ENCODE measurements around the gene CNTNAP1. TPM values are rescaled to one million over a fixed set of nuclear protein-coding genes. Genes with fewer than 3 reads are reported as not detected.
A peak's percentile ranks its signal among the peaks of the same experiment; 100 is the strongest.
"Not testable (repeated sequence)": the region's sequence is repeated elsewhere in the genome, so short reads cannot be mapped to it uniquely, and the experiment has no call there.

Gene CNTNAP1
- total RNA-seq = 6.7 and 15.3 TPM in 2 replicates

GRCh38 chr17:42681976-42682721, at the start of gene CNTNAP1:
Gene CNTNAP1, plus strand, starts transcription at chr17:42682531. Its CDS starts 299 bp downstream, at chr17:42682830.
- peak; percentile 51 to 72 for DNase-seq (ENCODE audit: low read depth in 2 of 2)

DNA sequence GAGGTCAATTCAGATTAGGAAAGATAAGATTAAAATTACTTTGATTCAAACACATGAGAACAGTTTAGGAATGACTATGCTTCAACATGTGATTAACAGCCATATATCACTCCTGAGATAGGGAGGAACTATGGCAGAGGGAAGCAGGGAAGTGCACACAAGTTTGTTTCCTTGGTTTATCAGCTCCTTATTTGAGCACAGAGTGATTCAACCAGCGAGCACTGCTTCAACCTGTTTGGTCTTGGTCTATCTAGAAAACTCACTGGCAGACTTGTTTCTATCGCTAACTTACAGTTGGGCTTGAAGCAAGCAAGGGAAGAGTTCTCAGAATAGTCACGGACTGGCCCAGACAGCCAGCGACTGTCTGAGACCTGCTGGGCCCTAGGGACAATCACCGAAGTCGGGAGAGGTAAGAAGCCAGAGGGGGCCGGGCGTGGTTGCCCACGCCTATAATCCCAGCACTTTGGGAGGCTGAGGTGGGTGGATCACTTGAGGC, 49.3 kb upstream of the CNTNAP1 start:
- no peak for DNase-seq (ENCODE audit: low read depth in 2 of 2)

- no peak for DNase-seq (ENCODE audit: low read depth in 2 of 2)
Measured at GRCh38 chr17:42639525-42640113, 42.7 kb upstream of the CNTNAP1 start.

DNA sequence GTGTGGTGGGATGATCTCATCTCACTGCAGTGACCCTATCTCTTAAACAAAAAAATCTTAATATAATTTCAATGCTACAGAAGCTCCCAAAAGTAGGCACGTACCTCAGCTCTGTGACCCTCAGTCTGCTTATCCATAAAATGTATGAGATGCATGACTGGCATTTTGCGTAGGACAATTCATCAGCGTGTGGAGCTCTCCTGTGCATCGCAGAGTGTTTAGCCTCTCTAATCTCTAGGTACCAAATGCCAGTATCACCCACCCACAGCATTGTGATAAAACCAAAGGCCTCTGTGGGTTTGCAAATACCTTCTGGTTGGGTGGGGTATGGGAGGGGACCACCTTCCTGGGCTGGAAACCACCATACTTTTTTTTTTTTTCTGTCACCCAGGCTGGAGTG, 42.2 kb upstream of the CNTNAP1 start:
- DNase-seq (ENCODE audit: low read depth in 2 of 2) = no peak

DNA sequence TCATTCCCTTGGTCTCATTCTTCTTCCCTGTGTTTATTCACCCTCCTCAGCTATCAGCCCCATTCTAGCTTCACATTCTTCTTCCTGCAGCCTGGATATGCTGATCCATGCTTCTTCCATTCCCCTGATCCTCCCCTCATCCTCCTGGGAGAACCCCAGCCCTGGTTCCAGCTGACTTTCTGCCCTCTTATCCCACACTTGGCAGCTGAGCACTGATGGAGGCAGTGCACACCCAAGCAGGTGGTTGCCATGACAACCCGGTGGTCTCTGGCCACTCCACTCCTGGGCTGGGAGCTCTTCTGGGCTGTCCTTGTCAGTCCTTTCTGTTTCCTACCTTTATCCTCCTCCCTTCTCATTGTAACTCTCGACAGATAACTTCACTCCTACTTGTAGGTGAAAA, 40.0 kb upstream of the CNTNAP1 start:
- no peak for DNase-seq (ENCODE audit: low read depth in 2 of 2)

GRCh38 chr17:42647778-42648177, 34.6 kb upstream of the CNTNAP1 start:
- no peak for DNase-seq (ENCODE audit: low read depth in 2 of 2)

- no peak for DNase-seq (ENCODE audit: low read depth in 2 of 2)
Measured at GRCh38 chr17:42651392-42651791, 30.9 kb upstream of the CNTNAP1 start.

GRCh38 chr17:42653179-42654124, 28.9 kb upstream of the CNTNAP1 start:
- DNase-seq (ENCODE audit: low read depth in 2 of 2) = peak in 1 of 2 donors; percentile 31

DNA sequence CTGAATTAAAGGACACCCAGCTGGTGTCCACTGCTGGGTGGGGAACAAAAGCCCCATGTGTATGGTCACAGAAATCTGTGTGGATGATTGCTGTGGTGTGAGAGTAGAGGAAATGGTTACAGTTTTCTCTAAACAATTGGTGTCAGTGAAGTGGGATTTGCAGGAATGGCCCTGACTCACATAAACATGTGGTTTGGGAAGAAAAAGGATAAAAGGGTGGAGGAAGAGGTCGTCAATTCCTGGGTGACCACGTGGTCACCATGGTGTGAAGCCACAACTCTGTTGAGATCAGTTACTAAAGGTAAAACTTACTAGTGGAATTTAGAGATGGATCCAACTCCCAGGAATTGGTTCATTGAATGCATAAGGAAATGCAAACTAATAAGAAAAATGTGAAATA, 26.8 kb upstream of the CNTNAP1 start:
- DNase-seq (ENCODE audit: low read depth in 2 of 2) = peak in 1 of 2 donors; percentile 54

DNA sequence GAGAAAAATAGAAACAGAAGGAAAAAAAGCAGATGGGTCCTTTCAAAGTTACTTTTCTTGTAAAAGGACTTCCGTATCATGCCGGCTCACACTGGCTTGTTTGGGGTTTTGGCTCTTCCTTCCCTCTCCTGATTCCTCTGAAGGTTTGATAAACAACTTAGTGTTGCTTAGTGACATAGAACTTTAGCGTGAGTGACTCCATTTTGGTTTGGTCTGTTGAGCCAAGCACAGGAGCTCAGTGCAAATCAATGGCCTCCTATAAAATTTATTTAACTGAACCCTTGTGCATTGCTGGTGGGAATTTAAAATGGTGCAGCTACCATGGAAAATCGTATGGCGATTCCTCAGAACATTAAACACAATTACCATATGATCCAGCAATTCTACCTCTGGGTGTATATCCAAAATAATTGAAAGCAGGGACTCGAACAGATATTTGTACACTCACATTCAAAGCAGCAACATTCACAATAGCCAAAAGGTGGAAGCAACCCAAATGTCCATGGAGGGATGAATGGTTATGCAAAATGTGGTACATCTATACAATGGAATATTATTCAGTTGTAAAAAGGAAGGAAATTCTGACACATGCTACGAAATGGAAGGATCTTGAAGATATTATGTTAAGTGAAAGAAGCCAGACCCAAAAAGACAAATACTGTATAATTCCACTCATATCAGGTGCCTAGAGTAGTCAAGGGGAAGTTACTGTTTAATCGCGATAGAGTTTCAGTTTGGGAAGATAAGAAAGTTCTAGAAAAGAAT, 24.3 kb upstream of the CNTNAP1 start:
- no peak for DNase-seq (ENCODE audit: low read depth in 2 of 2)

DNA sequence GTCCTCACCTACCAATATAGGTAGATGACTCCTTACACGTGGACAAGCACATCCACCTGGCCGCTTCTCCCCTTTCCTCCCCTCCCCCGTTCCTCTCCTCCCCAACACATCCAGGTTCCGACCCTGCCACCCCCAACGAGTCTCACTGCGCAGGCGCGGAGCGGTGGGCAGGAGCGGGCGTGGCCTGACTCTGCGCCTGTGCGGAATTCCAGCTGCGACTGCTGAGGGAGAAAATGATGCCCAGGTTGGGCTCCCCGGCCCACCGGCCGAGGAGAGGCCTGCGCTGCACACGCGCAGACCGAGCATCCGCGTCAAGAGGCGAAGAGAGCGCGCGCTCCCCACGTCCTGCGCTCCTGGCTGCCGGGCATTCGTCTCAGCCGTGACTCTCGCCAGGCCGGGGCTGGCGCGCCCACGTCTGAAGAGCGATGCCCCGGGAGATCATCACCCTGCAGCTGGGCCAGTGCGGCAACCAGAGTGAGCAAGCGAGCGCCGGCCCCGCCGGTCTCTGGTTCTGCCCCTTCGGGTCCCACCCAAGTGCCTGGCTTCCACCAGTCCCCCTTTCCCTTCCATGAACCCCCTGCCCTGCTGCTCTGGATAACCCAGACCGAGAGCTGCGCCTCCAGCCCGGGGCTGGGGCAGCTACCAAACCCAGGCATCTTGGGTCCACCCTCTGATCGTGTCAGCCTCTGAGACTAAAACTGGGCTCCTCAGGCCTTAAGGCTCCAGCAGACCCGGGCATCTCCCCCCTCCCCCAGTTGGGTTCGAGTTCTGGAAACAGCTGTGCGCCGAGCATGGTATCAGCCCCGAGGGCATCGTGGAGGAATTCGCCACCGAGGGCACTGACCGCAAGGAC, 23.0 kb upstream of the CNTNAP1 start, which contains the start of gene TUBG2:
Gene TUBG2 (plus strand): TSS at position 206 of the 853 bp plus-strand sequence. CDS start 220 bp downstream, at position 426.
- peak; percentile 83 to 93 for DNase-seq (ENCODE audit: low read depth in 2 of 2)

- not testable (repeated sequence) for DNase-seq (ENCODE audit: low read depth in 2 of 2)
Measured at GRCh38 chr17:42659932-42660274, 22.4 kb upstream of the CNTNAP1 start.

- DNase-seq (ENCODE audit: low read depth in 2 of 2) = peak in 1 of 2 donors; percentile 81
Measured at GRCh38 chr17:42660692-42661345, 21.5 kb upstream of the CNTNAP1 start.

DNA sequence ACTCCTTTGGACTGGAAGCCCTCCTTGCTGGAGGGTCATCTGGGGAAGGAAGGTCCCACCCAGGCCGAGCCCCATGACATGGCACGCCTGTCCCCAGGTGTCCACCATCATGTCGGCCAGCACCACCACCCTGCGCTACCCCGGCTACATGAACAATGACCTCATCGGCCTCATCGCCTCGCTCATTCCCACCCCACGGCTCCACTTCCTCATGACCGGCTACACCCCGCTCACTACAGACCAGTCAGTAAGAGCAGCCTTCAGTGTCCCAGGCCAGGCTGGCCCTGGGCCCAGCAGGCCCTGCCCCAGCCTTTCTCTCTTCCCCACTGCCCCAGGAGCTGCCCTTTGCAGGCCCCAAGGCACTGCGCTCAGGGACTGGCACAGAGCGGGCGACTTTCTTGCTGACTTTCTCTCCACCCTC, 16.7 kb upstream of the CNTNAP1 start:
- no peak for DNase-seq (ENCODE audit: low read depth in 2 of 2)

DNA sequence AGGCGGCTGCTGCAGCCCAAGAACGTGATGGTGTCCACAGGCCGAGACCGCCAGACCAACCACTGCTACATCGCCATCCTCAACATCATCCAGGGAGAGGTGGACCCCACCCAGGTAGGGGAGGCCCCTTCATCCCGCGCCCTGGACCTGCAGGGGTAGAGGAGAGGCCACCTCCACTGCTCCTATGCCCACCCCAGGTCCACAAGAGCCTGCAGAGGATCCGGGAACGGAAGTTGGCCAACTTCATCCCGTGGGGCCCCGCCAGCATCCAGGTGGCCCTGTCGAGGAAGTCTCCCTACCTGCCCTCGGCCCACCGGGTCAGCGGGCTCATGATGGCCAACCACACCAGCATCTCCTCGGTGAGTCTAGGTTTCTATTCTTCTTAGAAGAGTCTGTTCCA, 16.2 kb upstream of the CNTNAP1 start:
- DNase-seq (ENCODE audit: low read depth in 2 of 2) = not testable (repeated sequence)

GRCh38 chr17:42667088-42667951, 15.0 kb upstream of the CNTNAP1 start:
- peak; percentile 32 to 72 for DNase-seq (ENCODE audit: low read depth in 2 of 2)

DNA sequence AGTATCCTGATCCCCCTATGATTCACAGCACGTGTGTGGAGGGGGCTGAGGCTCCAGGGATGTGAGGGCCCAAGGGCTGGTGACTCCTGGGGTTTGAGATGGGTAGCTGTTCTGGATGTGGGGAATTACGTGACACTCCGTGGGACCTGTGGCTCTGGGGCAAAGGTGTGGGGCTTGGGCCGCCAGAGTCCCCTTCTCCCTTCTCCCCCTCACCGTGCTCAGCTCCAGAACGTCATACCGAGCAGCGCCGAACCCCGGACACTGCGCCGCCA, 12.7 kb upstream of the CNTNAP1 start:
- no peak for DNase-seq (ENCODE audit: low read depth in 2 of 2)

DNA sequence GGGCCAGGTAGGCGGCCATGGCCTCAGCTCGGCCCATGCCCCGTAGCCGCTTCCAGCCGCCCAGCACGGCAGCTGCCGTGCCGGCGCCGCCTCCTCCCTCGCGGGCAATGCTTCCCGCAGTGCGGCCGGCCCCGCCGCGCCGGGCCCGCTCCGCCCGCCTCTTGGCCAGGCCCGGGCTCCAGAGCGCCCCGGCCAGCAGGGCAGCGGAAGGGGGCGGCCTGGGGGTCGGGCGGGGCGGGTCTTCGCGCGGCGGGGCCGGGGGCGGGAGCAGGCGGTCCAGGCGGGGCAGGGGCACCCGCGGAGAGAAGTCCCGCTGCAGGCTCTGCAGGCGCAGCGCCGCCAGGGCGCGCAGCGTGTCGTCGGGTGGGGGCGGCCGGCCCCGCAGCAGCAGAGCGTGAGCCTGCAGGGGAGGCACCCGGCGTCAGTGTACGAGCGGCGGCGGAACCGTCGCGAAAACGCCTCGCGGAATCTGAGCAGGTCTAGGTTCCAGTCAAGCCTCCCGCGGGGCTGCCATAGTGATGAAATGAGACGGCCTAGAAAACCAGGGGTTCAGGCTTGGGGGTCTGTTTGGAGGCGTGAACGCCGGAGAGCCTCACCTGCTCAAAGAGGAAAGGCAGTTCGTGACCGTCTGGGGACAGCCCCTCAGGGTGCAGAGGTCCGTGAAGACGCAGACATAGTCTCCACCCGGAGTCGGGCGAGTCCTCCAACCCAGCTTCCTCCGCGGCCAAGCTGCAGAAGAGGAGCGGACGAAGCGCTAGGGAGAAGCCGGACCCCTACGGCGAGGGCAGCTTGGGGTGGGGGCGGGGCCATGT, 12.1 kb upstream of the CNTNAP1 start:
- DNase-seq (ENCODE audit: low read depth in 2 of 2) = no peak

All from lung microvascular endothelial cell (primary cell).